Measurements from ENCODE around the gene DNAJC13. TPM values are rescaled to one million over a fixed set of nuclear protein-coding genes. Genes with fewer than 3 reads are reported as not detected.

DNAJC13 gene
- total RNA-seq, 1 experiment from 2014 or later: 72.4 TPM

- TF ChIP-seq CTCF (IDR thresholded peaks at IDR 0.05; ENCODE audit: unreplicated experiment): no peak
- CTCF ChIA-PET: no interaction called here
- H3K4me1 Mint-ChIP-seq (ENCODE audit: low read depth, unreplicated experiment): no peaks in the 10 kb centered on the region
- intact Hi-C loops (cut with micrococcal nuclease; ENCODE audit: unreplicated experiment): no loop called here
- no peaks in the 10 kb centered on the region for H3K27me3 Mint-ChIP-seq (ENCODE audit: unreplicated experiment)
- H3K27ac Mint-ChIP-seq (ENCODE audit: unreplicated experiment): no peak overlapping the region
- no peak overlapping the region for H3K4me3 Mint-ChIP-seq (ENCODE audit: low read depth, unreplicated experiment)
- no peaks in the 10 kb centered on the region for H3K9me3 Mint-ChIP-seq (ENCODE audit: low read depth, unreplicated experiment)
- peaks cover 32% of the 10 kb centered on the region for H3K36me3 Mint-ChIP-seq (ENCODE audit: insufficient read depth, unreplicated experiment)
- no peak for DNase-seq
- no TSS peak for BruUV-seq (replicated peaks)
These were observed 113.3 kb downstream of the DNAJC13 start for GRCh38 chr3:132530624-132531023.

- H3K4me1 Mint-ChIP-seq (ENCODE audit: low read depth, unreplicated experiment): no peaks in the 10 kb centered on the region
- H3K9me3 Mint-ChIP-seq (ENCODE audit: low read depth, unreplicated experiment): no peaks in the 10 kb centered on the region
- peaks cover 31% of the 10 kb centered on the region for H3K36me3 Mint-ChIP-seq (ENCODE audit: insufficient read depth, unreplicated experiment)
- peak; percentile 84 for TF ChIP-seq CTCF (IDR thresholded peaks at IDR 0.05; ENCODE audit: unreplicated experiment)
- H3K4me3 Mint-ChIP-seq (ENCODE audit: low read depth, unreplicated experiment): no peak overlapping the region
- intact Hi-C loops (cut with micrococcal nuclease; ENCODE audit: unreplicated experiment): loop anchor here (1.0 to 5.0 kb wide), 2 partner anchors 106 to 846 kb away; no protein-coding TSS in a partner anchor
- no TSS peak for BruUV-seq (replicated peaks)
- no peaks in the 10 kb centered on the region for H3K27me3 Mint-ChIP-seq (ENCODE audit: unreplicated experiment)
- H3K27ac Mint-ChIP-seq (ENCODE audit: unreplicated experiment): no peak overlapping the region
- CTCF ChIA-PET: interaction anchor here (0.7 to 1.9 kb wide), 7 partner anchors 10 to 123 kb away, joined by 3 to 46 read pairs (median 4); partner anchors contain the start of genes ACAD11 and ACKR4
- DNase-seq: peak; percentile 73
These were observed 118.5 kb downstream of the DNAJC13 start for GRCh38 chr3:132535575-132536441.

- Mint-ChIP-seq H3K27me3 (ENCODE audit: unreplicated experiment) (no peaks in the 10 kb centered on the region), H3K4me1 (ENCODE audit: low read depth, unreplicated experiment) (no peaks in the 10 kb centered on the region), H3K36me3 (ENCODE audit: insufficient read depth, unreplicated experiment) (peaks cover 31% of the 10 kb centered on the region), H3K27ac (ENCODE audit: unreplicated experiment) (no peak overlapping the region), H3K9me3 (ENCODE audit: low read depth, unreplicated experiment) (no peaks in the 10 kb centered on the region), H3K4me3 (ENCODE audit: low read depth, unreplicated experiment) (no peak overlapping the region)
- TF ChIP-seq CTCF (IDR thresholded peaks at IDR 0.05; ENCODE audit: unreplicated experiment): no peak
- no TSS peak for BruUV-seq (replicated peaks)
- no peak for DNase-seq
- CTCF ChIA-PET: interaction anchor here (0.7 to 1.9 kb wide), 6 partner anchors 11 to 123 kb away, joined by 3 to 46 read pairs (median 4); partner anchors contain the start of genes ACAD11 and ACKR4
- intact Hi-C loops (cut with micrococcal nuclease; ENCODE audit: unreplicated experiment): loop anchor here (1.0 to 5.0 kb wide), 2 partner anchors 106 to 846 kb away; no protein-coding TSS in a partner anchor
These were observed 119.3 kb downstream of the DNAJC13 start for GRCh38 chr3:132536442-132537153.

GRCh38 chr3:132537297-132537696 is 120.0 kb downstream of the DNAJC13 start:
- Mint-ChIP-seq H3K9me3 (ENCODE audit: low read depth, unreplicated experiment) (no peaks in the 10 kb centered on the region), H3K27me3 (ENCODE audit: unreplicated experiment) (no peaks in the 10 kb centered on the region), H3K4me3 (ENCODE audit: low read depth, unreplicated experiment) (no peak overlapping the region), H3K4me1 (ENCODE audit: low read depth, unreplicated experiment) (peaks cover 5% of the 10 kb centered on the region), H3K27ac (ENCODE audit: unreplicated experiment) (no peak overlapping the region), H3K36me3 (ENCODE audit: insufficient read depth, unreplicated experiment) (peaks cover 31% of the 10 kb centered on the region)
- intact Hi-C loops (cut with micrococcal nuclease; ENCODE audit: unreplicated experiment): loop anchor here (5.0 kb wide), 1 partner anchor 845 kb away; no protein-coding TSS in a partner anchor
- DNase-seq: no peak
- CTCF ChIA-PET: interaction anchor here (1.1 to 1.9 kb wide), 3 partner anchors 11 to 105 kb away, joined by 3 to 46 read pairs (median 4); no protein-coding TSS in a partner anchor
- no TSS peak for BruUV-seq (replicated peaks)
- no peak for TF ChIP-seq CTCF (IDR thresholded peaks at IDR 0.05; ENCODE audit: unreplicated experiment)
